ENCODE data around the gene CTNNBIP1.

Gene CTNNBIP1

DNA sequence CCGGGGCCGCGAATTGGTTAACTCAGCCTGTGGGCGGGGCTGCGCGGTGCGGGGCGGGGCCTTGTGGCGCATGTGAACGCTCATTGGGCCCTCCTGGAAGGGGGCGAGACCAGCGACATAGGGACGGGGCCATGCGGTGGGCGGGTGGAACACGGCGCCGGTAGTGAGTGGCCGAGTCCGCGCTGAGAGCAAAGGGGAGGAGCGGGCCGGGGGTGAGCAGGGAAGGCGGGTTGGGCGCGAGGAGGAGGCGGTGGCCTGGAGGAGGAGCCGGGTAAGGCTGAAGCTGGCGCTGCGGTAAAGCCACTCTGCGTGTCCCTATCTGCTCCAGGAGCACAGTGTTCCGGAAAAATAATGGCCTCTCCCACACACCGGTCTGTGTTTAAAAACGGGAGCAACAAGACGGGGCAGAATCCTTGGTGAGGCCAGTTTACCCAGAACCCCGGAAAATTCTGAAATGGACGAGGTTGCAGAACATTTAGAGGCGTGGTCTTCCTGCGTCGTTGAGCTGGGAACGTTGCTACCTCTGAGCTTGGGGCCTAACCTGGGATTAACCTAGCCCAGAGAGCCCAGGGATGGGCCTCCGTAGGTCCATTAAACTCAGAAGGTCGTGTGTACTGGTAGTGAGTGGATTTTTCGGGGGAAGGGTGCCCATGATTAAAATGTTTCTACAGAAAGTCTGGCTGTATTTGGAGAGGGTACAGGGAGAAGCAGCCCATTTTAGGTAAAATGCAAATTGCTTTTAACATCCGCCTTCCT, 532 bp upstream of the CTNNBIP1 start (continued):
- TF ChIP-seq, protein P1, sequence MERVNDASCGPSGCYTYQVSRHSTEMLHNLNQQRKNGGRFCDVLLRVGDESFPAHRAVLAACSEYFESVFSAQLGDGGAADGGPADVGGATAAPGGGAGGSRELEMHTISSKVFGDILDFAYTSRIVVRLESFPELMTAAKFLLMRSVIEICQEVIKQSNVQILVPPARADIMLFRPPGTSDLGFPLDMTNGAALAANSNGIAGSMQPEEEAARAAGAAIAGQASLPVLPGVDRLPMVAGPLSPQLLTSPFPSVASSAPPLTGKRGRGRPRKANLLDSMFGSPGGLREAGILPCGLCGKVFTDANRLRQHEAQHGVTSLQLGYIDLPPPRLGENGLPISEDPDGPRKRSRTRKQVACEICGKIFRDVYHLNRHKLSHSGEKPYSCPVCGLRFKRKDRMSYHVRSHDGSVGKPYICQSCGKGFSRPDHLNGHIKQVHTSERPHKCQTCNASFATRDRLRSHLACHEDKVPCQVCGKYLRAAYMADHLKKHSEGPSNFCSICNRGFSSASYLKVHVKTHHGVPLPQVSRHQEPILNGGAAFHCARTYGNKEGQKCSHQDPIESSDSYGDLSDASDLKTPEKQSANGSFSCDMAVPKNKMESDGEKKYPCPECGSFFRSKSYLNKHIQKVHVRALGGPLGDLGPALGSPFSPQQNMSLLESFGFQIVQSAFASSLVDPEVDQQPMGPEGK (tag by site-specific recombination; IDR thresholded peaks at IDR 0.05): peak; percentile 84
- TF ChIP-seq ZNF623 (tag by site-specific recombination; IDR thresholded peaks at IDR 0.05) (no peak), ZNF473 (tag by site-specific recombination; IDR thresholded peaks at IDR 0.05) (no peak), SP7 (tag by site-specific recombination; IDR thresholded peaks at IDR 0.05) (no peak; the same call in 1 of the 2 replicates), PRDM1 (tag by site-specific recombination; IDR thresholded peaks at IDR 0.05) (no peak), WT1 (tag by site-specific recombination; IDR thresholded peaks at IDR 0.05) (no peak), ZNF747 (tag by site-specific recombination; IDR thresholded peaks at IDR 0.05) (no peak), ZNF112 (tag by site-specific recombination; IDR thresholded peaks at IDR 0.05) (no peak), ZNF658 (tag by site-specific recombination; IDR thresholded peaks at IDR 0.05) (no peak), ZNF530 (tag by site-specific recombination; IDR thresholded peaks at IDR 0.05; ENCODE audit: low read depth) (no peak), ZNF561 (tag by site-specific recombination; IDR thresholded peaks at IDR 0.05; ENCODE audit: borderline replicate concordance) (no peak), ZNF174 (tag by site-specific recombination; IDR thresholded peaks at IDR 0.05) (no peak), ZNF302 (tag by site-specific recombination; IDR thresholded peaks at IDR 0.05; ENCODE audit: low read depth) (no peak), ZNF585B (tag by site-specific recombination; IDR thresholded peaks at IDR 0.05) (no peak), KLF7 (tag by site-specific recombination; IDR thresholded peaks at IDR 0.05; ENCODE audit: borderline replicate concordance) (no peak), HOXD13 (CRISPR knock-in tag; IDR thresholded peaks at IDR 0.05; ENCODE audit: borderline replicate concordance) (no peak)
- TF ChIP-seq, protein P2, sequence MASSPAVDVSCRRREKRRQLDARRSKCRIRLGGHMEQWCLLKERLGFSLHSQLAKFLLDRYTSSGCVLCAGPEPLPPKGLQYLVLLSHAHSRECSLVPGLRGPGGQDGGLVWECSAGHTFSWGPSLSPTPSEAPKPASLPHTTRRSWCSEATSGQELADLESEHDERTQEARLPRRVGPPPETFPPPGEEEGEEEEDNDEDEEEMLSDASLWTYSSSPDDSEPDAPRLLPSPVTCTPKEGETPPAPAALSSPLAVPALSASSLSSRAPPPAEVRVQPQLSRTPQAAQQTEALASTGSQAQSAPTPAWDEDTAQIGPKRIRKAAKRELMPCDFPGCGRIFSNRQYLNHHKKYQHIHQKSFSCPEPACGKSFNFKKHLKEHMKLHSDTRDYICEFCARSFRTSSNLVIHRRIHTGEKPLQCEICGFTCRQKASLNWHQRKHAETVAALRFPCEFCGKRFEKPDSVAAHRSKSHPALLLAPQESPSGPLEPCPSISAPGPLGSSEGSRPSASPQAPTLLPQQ (tag by site-specific recombination; IDR thresholded peaks at IDR 0.05): 0 out of 2 replicates have a peak, but pooled peaks have one; percentile 20
- TF ChIP-seq, protein P3, sequence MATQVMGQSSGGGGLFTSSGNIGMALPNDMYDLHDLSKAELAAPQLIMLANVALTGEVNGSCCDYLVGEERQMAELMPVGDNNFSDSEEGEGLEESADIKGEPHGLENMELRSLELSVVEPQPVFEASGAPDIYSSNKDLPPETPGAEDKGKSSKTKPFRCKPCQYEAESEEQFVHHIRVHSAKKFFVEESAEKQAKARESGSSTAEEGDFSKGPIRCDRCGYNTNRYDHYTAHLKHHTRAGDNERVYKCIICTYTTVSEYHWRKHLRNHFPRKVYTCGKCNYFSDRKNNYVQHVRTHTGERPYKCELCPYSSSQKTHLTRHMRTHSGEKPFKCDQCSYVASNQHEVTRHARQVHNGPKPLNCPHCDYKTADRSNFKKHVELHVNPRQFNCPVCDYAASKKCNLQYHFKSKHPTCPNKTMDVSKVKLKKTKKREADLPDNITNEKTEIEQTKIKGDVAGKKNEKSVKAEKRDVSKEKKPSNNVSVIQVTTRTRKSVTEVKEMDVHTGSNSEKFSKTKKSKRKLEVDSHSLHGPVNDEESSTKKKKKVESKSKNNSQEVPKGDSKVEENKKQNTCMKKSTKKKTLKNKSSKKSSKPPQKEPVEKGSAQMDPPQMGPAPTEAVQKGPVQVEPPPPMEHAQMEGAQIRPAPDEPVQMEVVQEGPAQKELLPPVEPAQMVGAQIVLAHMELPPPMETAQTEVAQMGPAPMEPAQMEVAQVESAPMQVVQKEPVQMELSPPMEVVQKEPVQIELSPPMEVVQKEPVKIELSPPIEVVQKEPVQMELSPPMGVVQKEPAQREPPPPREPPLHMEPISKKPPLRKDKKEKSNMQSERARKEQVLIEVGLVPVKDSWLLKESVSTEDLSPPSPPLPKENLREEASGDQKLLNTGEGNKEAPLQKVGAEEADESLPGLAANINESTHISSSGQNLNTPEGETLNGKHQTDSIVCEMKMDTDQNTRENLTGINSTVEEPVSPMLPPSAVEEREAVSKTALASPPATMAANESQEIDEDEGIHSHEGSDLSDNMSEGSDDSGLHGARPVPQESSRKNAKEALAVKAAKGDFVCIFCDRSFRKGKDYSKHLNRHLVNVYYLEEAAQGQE (tag by site-specific recombination; IDR thresholded peaks at IDR 0.05): no peak
- TF ChIP-seq, protein P4, sequence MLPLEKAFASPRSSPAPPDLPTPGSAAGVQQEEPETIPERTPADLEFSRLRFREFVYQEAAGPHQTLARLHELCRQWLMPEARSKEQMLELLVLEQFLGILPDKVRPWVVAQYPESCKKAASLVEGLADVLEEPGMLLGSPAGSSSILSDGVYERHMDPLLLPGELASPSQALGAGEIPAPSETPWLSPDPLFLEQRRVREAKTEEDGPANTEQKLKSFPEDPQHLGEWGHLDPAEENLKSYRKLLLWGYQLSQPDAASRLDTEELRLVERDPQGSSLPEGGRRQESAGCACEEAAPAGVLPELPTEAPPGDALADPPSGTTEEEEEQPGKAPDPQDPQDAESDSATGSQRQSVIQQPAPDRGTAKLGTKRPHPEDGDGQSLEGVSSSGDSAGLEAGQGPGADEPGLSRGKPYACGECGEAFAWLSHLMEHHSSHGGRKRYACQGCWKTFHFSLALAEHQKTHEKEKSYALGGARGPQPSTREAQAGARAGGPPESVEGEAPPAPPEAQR (tag by site-specific recombination; IDR thresholded peaks at IDR 0.05): no peak
- TF ChIP-seq, protein P5, sequence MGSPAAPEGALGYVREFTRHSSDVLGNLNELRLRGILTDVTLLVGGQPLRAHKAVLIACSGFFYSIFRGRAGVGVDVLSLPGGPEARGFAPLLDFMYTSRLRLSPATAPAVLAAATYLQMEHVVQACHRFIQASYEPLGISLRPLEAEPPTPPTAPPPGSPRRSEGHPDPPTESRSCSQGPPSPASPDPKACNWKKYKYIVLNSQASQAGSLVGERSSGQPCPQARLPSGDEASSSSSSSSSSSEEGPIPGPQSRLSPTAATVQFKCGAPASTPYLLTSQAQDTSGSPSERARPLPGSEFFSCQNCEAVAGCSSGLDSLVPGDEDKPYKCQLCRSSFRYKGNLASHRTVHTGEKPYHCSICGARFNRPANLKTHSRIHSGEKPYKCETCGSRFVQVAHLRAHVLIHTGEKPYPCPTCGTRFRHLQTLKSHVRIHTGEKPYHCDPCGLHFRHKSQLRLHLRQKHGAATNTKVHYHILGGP (tag by site-specific recombination; IDR thresholded peaks at IDR 0.05): no peak
- TF ChIP-seq, protein P6, sequence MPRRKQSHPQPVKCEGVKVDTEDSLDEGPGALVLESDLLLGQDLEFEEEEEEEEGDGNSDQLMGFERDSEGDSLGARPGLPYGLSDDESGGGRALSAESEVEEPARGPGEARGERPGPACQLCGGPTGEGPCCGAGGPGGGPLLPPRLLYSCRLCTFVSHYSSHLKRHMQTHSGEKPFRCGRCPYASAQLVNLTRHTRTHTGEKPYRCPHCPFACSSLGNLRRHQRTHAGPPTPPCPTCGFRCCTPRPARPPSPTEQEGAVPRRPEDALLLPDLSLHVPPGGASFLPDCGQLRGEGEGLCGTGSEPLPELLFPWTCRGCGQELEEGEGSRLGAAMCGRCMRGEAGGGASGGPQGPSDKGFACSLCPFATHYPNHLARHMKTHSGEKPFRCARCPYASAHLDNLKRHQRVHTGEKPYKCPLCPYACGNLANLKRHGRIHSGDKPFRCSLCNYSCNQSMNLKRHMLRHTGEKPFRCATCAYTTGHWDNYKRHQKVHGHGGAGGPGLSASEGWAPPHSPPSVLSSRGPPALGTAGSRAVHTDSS (tag by site-specific recombination; IDR thresholded peaks at IDR 0.05): no peak
- TF ChIP-seq, protein P7, sequence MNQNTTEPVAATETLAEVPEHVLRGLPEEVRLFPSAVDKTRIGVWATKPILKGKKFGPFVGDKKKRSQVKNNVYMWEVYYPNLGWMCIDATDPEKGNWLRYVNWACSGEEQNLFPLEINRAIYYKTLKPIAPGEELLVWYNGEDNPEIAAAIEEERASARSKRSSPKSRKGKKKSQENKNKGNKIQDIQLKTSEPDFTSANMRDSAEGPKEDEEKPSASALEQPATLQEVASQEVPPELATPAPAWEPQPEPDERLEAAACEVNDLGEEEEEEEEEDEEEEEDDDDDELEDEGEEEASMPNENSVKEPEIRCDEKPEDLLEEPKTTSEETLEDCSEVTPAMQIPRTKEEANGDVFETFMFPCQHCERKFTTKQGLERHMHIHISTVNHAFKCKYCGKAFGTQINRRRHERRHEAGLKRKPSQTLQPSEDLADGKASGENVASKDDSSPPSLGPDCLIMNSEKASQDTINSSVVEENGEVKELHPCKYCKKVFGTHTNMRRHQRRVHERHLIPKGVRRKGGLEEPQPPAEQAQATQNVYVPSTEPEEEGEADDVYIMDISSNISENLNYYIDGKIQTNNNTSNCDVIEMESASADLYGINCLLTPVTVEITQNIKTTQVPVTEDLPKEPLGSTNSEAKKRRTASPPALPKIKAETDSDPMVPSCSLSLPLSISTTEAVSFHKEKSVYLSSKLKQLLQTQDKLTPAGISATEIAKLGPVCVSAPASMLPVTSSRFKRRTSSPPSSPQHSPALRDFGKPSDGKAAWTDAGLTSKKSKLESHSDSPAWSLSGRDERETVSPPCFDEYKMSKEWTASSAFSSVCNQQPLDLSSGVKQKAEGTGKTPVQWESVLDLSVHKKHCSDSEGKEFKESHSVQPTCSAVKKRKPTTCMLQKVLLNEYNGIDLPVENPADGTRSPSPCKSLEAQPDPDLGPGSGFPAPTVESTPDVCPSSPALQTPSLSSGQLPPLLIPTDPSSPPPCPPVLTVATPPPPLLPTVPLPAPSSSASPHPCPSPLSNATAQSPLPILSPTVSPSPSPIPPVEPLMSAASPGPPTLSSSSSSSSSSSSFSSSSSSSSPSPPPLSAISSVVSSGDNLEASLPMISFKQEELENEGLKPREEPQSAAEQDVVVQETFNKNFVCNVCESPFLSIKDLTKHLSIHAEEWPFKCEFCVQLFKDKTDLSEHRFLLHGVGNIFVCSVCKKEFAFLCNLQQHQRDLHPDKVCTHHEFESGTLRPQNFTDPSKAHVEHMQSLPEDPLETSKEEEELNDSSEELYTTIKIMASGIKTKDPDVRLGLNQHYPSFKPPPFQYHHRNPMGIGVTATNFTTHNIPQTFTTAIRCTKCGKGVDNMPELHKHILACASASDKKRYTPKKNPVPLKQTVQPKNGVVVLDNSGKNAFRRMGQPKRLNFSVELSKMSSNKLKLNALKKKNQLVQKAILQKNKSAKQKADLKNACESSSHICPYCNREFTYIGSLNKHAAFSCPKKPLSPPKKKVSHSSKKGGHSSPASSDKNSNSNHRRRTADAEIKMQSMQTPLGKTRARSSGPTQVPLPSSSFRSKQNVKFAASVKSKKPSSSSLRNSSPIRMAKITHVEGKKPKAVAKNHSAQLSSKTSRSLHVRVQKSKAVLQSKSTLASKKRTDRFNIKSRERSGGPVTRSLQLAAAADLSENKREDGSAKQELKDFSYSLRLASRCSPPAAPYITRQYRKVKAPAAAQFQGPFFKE (tag by site-specific recombination; IDR thresholded peaks at IDR 0.05; ENCODE audit: borderline replicate concordance): no peak

Measured in HEK293 (cell line).